HEK293 (cell line): ENCODE measurements around the gene PLEKHA4.

ENCODE experiments used
- KLF1 ChIP-seq: fragments of 450-650 bp; formaldehyde crosslinking; IDR thresholded peaks from 2 replicates; pipeline ENCODE4 v1.5.1; 2016; ENCODE audit warnings: missing biosample characterization, missing genetic modification characterization
- PRDM1 ChIP-seq: fragments of 450-650 bp; formaldehyde crosslinking; IDR thresholded peaks from 2 replicates; pipeline ENCODE4; 2016; ENCODE audit warnings: missing biosample characterization, missing genetic modification characterization
- ZBTB26 ChIP-seq: fragments of 450-650 bp; formaldehyde crosslinking; optimal IDR thresholded peaks from 2 replicates; pipeline ENCODE3; 2016; ENCODE audit warnings: missing biosample characterization, mild to moderate bottlenecking, missing genetic modification characterization
- ZIC2 ChIP-seq: fragments of 450-650 bp; formaldehyde crosslinking; IDR thresholded peaks from 2 replicates; pipeline ENCODE4 v1.5.1; 2016; ENCODE audit warnings: missing biosample characterization, missing genetic modification characterization
- ZNF274 ChIP-seq, 2 experiments: fragments of 200-500 bp in 1 of 2; fragments of 450-650 bp in 1 of 2; sonication (Bioruptor generic) in 1 of 2; formaldehyde crosslinking in 1 of 2; IDR thresholded peaks; 2 replicates each; pipeline versions ENCODE4 v1.5.1 to v1.6.1; 2014 to 2016; ENCODE audit warnings: borderline replicate concordance in 1 of 2, inconsistent platforms in 1 of 2, low read length in 1 of 2, missing biosample characterization in 1 of 2, missing genetic modification characterization in 1 of 2
- ZNF311 ChIP-seq: fragments of 450-650 bp; formaldehyde crosslinking; IDR thresholded peaks from 2 replicates; pipeline ENCODE4 v1.5.1; 2017; ENCODE audit warnings: missing biosample characterization, missing genetic modification characterization, borderline replicate concordance
- ZNF394 ChIP-seq: fragments of 450-650 bp; formaldehyde crosslinking; IDR thresholded peaks from 2 replicates; pipeline ENCODE4 v1.5.1; 2016; ENCODE audit warnings: missing biosample characterization, missing genetic modification characterization, mild to moderate bottlenecking, moderate library complexity, borderline replicate concordance
- ZNF530 ChIP-seq: fragments of 450-650 bp; formaldehyde crosslinking; IDR thresholded peaks from 2 replicates; pipeline ENCODE4 v1.5.1; 2016; ENCODE audit warnings: low read depth, missing biosample characterization, missing genetic modification characterization
- TF ChIP-seq, protein P1 (sequence below): fragments of 450-650 bp; formaldehyde crosslinking; IDR thresholded peaks from 2 replicates; pipeline ENCODE4 v1.5.1; 2016; ENCODE audit warnings: missing biosample characterization, missing genetic modification characterization
- TF ChIP-seq, protein P2 (sequence below): fragments of 450-650 bp; formaldehyde crosslinking; IDR thresholded peaks from 2 replicates; pipeline ENCODE4 v1.5.1; 2016; ENCODE audit warnings: missing biosample characterization, missing genetic modification characterization
- TF ChIP-seq, protein P3 (sequence below): fragments of 450-650 bp; formaldehyde crosslinking; IDR thresholded peaks from 2 replicates; pipeline ENCODE4 v1.5.1; 2016; ENCODE audit warnings: missing biosample characterization, missing genetic modification characterization
- TF ChIP-seq, protein P4 (sequence below): fragments of 450-650 bp; formaldehyde crosslinking; IDR thresholded peaks from 2 replicates; pipeline ENCODE4 v1.5.1; 2016; ENCODE audit warnings: missing biosample characterization, missing genetic modification characterization, low read depth

DNA sequence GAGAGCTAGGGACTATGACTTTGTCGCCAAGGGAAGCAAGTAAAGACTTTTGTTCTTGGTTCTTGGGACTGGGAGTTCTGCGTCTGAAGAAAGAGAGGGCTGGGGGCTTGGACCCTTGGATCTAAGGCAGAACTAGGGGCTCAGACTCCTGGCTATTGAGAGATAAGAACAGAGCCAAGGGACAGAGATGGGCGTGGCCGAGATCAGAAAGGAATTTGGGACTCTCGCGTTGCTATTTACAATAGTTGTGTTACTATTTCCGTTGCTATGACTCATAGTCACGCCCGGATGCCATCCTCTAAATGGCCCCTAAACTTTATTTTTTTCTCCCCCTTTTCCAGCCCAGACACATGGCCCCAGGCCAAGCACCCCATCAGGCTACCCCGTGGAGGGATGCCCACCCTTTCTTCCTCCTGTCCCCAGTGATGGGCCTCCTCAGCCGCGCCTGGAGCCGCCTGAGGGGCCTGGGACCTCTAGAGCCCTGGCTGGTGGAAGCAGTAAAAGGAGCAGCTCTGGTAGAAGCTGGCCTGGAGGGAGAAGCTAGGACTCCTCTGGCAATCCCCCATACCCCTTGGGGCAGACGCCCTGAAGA is 4.6 kb upstream of the PLEKHA4 start:
- TF ChIP-seq, protein P1, sequence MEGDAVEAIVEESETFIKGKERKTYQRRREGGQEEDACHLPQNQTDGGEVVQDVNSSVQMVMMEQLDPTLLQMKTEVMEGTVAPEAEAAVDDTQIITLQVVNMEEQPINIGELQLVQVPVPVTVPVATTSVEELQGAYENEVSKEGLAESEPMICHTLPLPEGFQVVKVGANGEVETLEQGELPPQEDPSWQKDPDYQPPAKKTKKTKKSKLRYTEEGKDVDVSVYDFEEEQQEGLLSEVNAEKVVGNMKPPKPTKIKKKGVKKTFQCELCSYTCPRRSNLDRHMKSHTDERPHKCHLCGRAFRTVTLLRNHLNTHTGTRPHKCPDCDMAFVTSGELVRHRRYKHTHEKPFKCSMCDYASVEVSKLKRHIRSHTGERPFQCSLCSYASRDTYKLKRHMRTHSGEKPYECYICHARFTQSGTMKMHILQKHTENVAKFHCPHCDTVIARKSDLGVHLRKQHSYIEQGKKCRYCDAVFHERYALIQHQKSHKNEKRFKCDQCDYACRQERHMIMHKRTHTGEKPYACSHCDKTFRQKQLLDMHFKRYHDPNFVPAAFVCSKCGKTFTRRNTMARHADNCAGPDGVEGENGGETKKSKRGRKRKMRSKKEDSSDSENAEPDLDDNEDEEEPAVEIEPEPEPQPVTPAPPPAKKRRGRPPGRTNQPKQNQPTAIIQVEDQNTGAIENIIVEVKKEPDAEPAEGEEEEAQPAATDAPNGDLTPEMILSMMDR (tag by site-specific recombination) = no peak
- TF ChIP-seq, protein P2, sequence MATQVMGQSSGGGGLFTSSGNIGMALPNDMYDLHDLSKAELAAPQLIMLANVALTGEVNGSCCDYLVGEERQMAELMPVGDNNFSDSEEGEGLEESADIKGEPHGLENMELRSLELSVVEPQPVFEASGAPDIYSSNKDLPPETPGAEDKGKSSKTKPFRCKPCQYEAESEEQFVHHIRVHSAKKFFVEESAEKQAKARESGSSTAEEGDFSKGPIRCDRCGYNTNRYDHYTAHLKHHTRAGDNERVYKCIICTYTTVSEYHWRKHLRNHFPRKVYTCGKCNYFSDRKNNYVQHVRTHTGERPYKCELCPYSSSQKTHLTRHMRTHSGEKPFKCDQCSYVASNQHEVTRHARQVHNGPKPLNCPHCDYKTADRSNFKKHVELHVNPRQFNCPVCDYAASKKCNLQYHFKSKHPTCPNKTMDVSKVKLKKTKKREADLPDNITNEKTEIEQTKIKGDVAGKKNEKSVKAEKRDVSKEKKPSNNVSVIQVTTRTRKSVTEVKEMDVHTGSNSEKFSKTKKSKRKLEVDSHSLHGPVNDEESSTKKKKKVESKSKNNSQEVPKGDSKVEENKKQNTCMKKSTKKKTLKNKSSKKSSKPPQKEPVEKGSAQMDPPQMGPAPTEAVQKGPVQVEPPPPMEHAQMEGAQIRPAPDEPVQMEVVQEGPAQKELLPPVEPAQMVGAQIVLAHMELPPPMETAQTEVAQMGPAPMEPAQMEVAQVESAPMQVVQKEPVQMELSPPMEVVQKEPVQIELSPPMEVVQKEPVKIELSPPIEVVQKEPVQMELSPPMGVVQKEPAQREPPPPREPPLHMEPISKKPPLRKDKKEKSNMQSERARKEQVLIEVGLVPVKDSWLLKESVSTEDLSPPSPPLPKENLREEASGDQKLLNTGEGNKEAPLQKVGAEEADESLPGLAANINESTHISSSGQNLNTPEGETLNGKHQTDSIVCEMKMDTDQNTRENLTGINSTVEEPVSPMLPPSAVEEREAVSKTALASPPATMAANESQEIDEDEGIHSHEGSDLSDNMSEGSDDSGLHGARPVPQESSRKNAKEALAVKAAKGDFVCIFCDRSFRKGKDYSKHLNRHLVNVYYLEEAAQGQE (tag by site-specific recombination) = no peak
- TF ChIP-seq ZNF530 (tag by site-specific recombination) (no peak), ZNF274 (IDR thresholded peaks at IDR 0.05; ENCODE audit: low read length) (no peak), ZNF274 (tag by site-specific recombination; IDR thresholded peaks at IDR 0.05; ENCODE audit: borderline replicate concordance) (no peak), ZBTB26 (no peak), ZIC2 (0 out of 2 replicates have a peak, but pooled peaks have one; percentile 32), ZNF311 (tag by site-specific recombination) (no peak), PRDM1 (tag by site-specific recombination) (no peak), ZNF394 (tag by site-specific recombination) (peak; percentile 99), KLF1 (peak; percentile 56)
- TF ChIP-seq, protein P3, sequence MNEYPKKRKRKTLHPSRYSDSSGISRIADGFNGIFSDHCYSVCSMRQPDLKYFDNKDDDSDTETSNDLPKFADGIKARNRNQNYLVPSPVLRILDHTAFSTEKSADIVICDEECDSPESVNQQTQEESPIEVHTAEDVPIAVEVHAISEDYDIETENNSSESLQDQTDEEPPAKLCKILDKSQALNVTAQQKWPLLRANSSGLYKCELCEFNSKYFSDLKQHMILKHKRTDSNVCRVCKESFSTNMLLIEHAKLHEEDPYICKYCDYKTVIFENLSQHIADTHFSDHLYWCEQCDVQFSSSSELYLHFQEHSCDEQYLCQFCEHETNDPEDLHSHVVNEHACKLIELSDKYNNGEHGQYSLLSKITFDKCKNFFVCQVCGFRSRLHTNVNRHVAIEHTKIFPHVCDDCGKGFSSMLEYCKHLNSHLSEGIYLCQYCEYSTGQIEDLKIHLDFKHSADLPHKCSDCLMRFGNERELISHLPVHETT (tag by site-specific recombination) = no peak
- TF ChIP-seq, protein P4, sequence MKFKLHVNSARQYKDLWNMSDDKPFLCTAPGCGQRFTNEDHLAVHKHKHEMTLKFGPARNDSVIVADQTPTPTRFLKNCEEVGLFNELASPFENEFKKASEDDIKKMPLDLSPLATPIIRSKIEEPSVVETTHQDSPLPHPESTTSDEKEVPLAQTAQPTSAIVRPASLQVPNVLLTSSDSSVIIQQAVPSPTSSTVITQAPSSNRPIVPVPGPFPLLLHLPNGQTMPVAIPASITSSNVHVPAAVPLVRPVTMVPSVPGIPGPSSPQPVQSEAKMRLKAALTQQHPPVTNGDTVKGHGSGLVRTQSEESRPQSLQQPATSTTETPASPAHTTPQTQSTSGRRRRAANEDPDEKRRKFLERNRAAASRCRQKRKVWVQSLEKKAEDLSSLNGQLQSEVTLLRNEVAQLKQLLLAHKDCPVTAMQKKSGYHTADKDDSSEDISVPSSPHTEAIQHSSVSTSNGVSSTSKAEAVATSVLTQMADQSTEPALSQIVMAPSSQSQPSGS = no peak
